ENCODE data around the gene NAA38.

DNA sequence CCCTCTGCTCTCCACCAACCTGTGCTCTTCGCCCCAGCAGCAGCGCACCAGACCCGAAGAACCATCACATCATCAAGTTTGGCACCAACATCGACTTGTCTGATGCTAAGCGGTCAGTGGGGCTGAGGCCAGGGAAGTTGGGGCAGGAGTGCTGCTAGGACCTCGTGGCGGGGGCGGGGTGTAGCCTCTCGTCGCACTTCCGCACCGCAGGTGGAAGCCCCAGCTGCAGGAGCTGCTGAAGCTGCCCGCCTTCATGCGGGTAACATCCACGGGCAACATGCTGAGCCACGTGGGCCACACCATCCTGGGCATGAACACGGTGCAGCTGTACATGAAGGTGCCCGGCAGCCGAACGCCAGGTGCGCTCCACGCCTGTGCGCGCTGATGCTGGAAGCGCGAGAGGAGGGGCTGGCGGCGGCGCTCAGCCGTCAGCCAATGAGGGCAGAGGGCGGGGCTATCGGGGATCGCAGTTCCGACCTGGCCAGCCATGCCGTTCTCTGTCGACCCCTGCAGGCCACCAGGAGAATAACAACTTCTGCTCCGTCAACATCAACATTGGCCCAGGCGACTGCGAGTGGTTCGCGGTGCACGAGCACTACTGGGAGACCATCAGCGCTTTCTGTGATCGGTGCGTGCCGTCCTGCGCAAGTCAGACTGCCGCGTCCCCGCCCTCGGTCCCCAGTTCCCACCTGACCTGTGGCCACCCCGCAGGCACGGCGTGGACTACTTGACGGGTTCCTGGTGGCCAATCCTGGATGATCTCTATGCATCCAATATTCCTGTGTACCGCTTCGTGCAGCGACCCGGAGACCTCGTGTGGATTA lies 5.7 kb downstream of the NAA38 start:
- peak in 1 of 2 donors; percentile 43 for TF ChIP-seq POLR2A (IDR thresholded peaks at IDR 0.05)
- TF ChIP-seq, protein P1, sequence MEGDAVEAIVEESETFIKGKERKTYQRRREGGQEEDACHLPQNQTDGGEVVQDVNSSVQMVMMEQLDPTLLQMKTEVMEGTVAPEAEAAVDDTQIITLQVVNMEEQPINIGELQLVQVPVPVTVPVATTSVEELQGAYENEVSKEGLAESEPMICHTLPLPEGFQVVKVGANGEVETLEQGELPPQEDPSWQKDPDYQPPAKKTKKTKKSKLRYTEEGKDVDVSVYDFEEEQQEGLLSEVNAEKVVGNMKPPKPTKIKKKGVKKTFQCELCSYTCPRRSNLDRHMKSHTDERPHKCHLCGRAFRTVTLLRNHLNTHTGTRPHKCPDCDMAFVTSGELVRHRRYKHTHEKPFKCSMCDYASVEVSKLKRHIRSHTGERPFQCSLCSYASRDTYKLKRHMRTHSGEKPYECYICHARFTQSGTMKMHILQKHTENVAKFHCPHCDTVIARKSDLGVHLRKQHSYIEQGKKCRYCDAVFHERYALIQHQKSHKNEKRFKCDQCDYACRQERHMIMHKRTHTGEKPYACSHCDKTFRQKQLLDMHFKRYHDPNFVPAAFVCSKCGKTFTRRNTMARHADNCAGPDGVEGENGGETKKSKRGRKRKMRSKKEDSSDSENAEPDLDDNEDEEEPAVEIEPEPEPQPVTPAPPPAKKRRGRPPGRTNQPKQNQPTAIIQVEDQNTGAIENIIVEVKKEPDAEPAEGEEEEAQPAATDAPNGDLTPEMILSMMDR (IDR thresholded peaks at IDR 0.05), result peak; percentile 98 to 100 (median 98)

Data from thyroid gland (tissue), 4 donors.